Liver (tissue), 3 donors: ENCODE data around the gene CD226.

Source experiments
- FOXA1 ChIP-seq: IDR thresholded peaks from 2 replicates; pipeline ENCODE4 v1.6.1; 2016; ENCODE audit warnings: antibody characterized with exemption
- GABPA ChIP-seq, 2 donors: IDR thresholded peaks in 1 of 2; conservative IDR thresholded peaks in 1 of 2; 2 replicates each; pipeline ENCODE4 v1.6.1; 2016; ENCODE audit warnings: antibody characterized with exemption in 2 of 2, mild to moderate bottlenecking in 1 of 2, moderate library complexity in 1 of 2
- TF ChIP-seq, protein P1 (sequence below): fragments of 150-350 bp; IDR thresholded peaks from 2 replicates; pipeline ENCODE4 v1.5.1; 2017; ENCODE audit warnings: improper control_type of control experiment, low read depth, low read length; ENCODE audit not compliant: missing input control
- donor health status: healthy.
- donor health status: healthy.

GRCh38 chr18:69956057-69956456, 8.4 kb upstream of the CD226 start:
- TF ChIP-seq, protein P1, sequence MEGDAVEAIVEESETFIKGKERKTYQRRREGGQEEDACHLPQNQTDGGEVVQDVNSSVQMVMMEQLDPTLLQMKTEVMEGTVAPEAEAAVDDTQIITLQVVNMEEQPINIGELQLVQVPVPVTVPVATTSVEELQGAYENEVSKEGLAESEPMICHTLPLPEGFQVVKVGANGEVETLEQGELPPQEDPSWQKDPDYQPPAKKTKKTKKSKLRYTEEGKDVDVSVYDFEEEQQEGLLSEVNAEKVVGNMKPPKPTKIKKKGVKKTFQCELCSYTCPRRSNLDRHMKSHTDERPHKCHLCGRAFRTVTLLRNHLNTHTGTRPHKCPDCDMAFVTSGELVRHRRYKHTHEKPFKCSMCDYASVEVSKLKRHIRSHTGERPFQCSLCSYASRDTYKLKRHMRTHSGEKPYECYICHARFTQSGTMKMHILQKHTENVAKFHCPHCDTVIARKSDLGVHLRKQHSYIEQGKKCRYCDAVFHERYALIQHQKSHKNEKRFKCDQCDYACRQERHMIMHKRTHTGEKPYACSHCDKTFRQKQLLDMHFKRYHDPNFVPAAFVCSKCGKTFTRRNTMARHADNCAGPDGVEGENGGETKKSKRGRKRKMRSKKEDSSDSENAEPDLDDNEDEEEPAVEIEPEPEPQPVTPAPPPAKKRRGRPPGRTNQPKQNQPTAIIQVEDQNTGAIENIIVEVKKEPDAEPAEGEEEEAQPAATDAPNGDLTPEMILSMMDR: no peak
- TF ChIP-seq FOXA1 (no peak), GABPA (IDR thresholded peaks at IDR 0.05 in 1 of 2, conservative IDR thresholded peaks at IDR 0.05 in 1 of 2) (no peak)
